ENCODE results near the gene DGKD.

GRCh38 chr2:233402789-233403188, 48.5 kb downstream of the DGKD start:
- TF ChIP-seq CTCF (IDR thresholded peaks at IDR 0.05; ENCODE audit: insufficient read depth, low read length) (no peak), SPI1 (IDR thresholded peaks at IDR 0.05; ENCODE audit: borderline replicate concordance, low read depth) (no peak), POLR2AphosphoS5 (IDR thresholded peaks at IDR 0.05; ENCODE audit: low read depth) (no peak), REST (IDR thresholded peaks at IDR 0.05; ENCODE audit: insufficient replicate concordance, low read depth) (no peak)
